Measurements from ENCODE around the gene SALL4. TPM values are rescaled to one million over a fixed set of nuclear protein-coding genes. Genes with fewer than 3 reads are reported as not detected.

Gene SALL4
- total and polyA plus RNA-seq, 2 donors (not counting 1 experiment from before 2014, with no cell fraction given) = 0.15 to 1.5 TPM

DNA sequence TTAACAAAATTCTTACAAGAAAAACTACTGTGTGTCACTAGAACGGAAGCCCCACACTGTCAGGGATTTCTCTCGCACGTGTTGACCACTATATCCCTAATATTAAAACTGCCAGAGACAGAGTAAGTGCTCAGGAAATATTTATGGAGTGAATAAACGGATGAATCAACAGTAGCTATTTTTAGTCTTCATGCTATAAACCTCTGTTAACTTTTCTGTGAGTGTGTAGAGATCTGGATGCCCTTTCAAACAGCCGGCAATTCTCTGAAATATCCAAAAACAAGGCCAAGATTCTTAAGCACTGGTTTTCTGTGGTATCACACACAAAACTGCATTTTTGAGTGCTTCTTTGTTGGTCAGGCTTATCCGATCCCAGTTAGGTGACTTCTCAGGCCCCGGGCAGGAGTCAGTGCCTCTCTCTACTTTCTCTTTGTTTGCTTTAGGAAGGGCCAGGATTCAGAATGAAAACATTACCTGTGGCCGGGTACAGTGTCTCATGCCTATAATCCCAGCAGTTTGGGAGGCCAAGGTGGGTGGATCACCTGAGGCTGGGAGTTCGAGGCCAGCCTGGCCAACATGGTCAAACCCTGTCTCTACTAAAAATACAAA lies 49.9 kb downstream of the SALL4 start:
- Histone ChIP-seq H3K4me3 (replicated peaks in 1 of 4; ENCODE audit: control extremely low read depth in 1 of 4, insufficient read depth in 1 of 4, low read depth in 3 of 4, low read length in 4 of 4) (peak overlapping the region; percentile 9 to 23 (median 14)), H3K36me3 (ENCODE audit: control insufficient read depth, insufficient read depth, low read length) (no peaks in the 10 kb centered on the region), H2AFZ (ENCODE audit: low read length) (peak overlapping the region; percentile 38), H3K9ac (ENCODE audit: insufficient read depth, low read length) (peak overlapping the region; percentile 63), H3K27me3 (ENCODE audit: control insufficient read depth, insufficient read depth, low read length) (no peaks in the 10 kb centered on the region), H3K79me2 (ENCODE audit: control insufficient read depth, insufficient read depth, low read length) (peaks cover 5% of the 10 kb centered on the region), H4K20me1 (ENCODE audit: control insufficient read depth, extremely low read depth, insufficient read depth, low read length) (no peaks in the 10 kb centered on the region), H3K9me3 (ENCODE audit: control insufficient read depth, insufficient read depth, low read depth, low read length) (no peaks in the 10 kb centered on the region), H3K27ac (ENCODE audit: insufficient read depth, low read length) (peak overlapping the region; percentile 88), H3K4me2 (ENCODE audit: extremely low read depth, insufficient read depth, low read length) (peak overlapping the region; percentile 79), H3K4me1 (ENCODE audit: control insufficient read depth, extremely low read depth, insufficient read depth, low read length) (peaks cover 22% of the 10 kb centered on the region)
- TF ChIP-seq, protein P1, sequence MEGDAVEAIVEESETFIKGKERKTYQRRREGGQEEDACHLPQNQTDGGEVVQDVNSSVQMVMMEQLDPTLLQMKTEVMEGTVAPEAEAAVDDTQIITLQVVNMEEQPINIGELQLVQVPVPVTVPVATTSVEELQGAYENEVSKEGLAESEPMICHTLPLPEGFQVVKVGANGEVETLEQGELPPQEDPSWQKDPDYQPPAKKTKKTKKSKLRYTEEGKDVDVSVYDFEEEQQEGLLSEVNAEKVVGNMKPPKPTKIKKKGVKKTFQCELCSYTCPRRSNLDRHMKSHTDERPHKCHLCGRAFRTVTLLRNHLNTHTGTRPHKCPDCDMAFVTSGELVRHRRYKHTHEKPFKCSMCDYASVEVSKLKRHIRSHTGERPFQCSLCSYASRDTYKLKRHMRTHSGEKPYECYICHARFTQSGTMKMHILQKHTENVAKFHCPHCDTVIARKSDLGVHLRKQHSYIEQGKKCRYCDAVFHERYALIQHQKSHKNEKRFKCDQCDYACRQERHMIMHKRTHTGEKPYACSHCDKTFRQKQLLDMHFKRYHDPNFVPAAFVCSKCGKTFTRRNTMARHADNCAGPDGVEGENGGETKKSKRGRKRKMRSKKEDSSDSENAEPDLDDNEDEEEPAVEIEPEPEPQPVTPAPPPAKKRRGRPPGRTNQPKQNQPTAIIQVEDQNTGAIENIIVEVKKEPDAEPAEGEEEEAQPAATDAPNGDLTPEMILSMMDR (conservative IDR thresholded peaks at IDR 0.05 in 1 of 2, IDR thresholded peaks at IDR 0.05 in 1 of 2; ENCODE audit: low read depth in 1 of 2, low read length in 2 of 2) = no peak
- no peak for TF ChIP-seq EZH2 (IDR thresholded peaks at IDR 0.05; ENCODE audit: low read length, missing control alignments)
- peak; percentile 91 to 94 for DNase-seq (ENCODE audit: low read depth in 2 of 2)

DNA sequence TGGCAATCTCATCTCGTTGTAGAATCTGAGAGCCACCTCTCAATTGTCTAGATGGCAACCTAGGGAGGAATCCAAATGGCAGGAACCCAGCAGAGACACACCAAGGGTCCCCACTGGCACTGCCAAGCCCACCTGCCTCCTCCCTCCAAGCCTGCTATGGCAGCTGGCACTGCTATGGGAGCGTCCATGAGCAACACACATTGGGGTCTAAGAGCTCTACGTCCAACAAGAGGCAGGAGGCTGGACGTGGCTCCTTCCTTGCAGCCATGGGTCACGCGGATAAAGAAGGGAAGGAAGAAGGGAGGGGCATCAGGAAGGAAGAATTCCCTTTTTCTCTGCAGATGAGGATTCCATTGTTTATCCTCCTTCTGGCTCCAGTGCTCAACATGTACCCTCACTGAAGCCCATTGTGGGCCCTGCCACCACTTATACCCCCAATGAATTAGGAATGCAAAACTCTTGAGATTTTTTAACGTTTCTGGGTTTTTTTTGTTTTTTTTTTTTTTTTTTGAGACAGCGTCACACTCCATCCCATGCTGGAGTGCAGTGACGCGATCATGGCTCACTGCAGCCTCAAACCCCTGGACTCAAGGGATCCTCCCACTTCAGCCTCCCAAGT lies 51.4 kb downstream of the SALL4 start:
- H3K4me1 ChIP-seq (ENCODE audit: control insufficient read depth, extremely low read depth, insufficient read depth, low read length) = peaks cover 22% of the 10 kb centered on the region
- no peak overlapping the region for H3K4me3 ChIP-seq (replicated peaks in 1 of 4; ENCODE audit: control extremely low read depth in 1 of 4, insufficient read depth in 1 of 4, low read depth in 3 of 4, low read length in 4 of 4)
- TF ChIP-seq EZH2 (IDR thresholded peaks at IDR 0.05; ENCODE audit: low read length, missing control alignments) = no peak
- TF ChIP-seq, protein P1 (conservative IDR thresholded peaks at IDR 0.05 in 1 of 2, IDR thresholded peaks at IDR 0.05 in 1 of 2; ENCODE audit: low read depth in 1 of 2, low read length in 2 of 2) = no peak
- H2AFZ ChIP-seq (ENCODE audit: low read length) = no peak overlapping the region
- no peak overlapping the region for H3K9ac ChIP-seq (ENCODE audit: insufficient read depth, low read length)
- H3K36me3 ChIP-seq (ENCODE audit: control insufficient read depth, insufficient read depth, low read length) = no peaks in the 10 kb centered on the region
- H3K9me3 ChIP-seq (ENCODE audit: control insufficient read depth, insufficient read depth, low read depth, low read length) = no peaks in the 10 kb centered on the region
- H4K20me1 ChIP-seq (ENCODE audit: control insufficient read depth, extremely low read depth, insufficient read depth, low read length) = no peaks in the 10 kb centered on the region
- H3K27me3 ChIP-seq (ENCODE audit: control insufficient read depth, insufficient read depth, low read length) = no peaks in the 10 kb centered on the region
- peaks cover 5% of the 10 kb centered on the region for H3K79me2 ChIP-seq (ENCODE audit: control insufficient read depth, insufficient read depth, low read length)
- H3K4me2 ChIP-seq (ENCODE audit: extremely low read depth, insufficient read depth, low read length) = peak overlapping the region; percentile 66
- H3K27ac ChIP-seq (ENCODE audit: insufficient read depth, low read length) = peak overlapping the region; percentile 89
- DNase-seq (ENCODE audit: low read depth in 2 of 2) = no peak

DNA sequence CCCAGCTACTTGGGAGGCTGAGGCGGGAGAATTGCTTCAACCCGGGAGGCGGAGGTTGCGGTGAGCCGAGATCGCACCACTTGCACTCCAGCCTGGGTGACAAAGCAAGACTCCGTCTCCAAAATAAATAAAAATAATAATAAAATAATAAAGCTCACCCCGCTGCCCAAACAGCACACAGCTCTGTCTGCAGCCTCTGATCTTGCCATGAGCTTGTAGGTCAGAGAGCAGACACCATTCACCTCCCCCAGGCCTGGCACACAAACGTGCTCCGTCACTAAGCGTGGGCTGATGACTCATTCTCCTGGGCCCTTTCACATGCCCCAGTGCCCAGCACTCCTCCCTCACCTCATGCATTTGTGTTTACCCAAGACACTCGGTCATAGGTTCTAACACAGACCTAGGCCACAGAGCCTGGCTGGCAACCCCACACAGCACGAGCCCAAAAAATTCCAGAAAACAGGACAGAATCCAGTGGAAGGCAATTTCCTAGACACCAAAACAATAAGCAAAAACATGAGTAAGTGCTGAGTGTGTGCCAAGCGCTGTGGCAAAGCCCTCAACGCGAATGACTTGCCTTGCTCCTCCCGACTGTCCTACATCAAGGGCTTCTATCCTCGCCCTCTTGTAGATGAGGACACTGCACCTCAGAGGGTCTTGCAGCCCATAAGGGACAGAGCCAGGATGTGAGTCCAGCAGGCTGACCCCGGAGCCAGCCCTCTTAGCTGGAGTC lies 52.1 kb downstream of the SALL4 start:
- Histone ChIP-seq H3K27me3 (ENCODE audit: control insufficient read depth, insufficient read depth, low read length) (no peaks in the 10 kb centered on the region), H3K9ac (ENCODE audit: insufficient read depth, low read length) (no peak overlapping the region), H3K27ac (ENCODE audit: insufficient read depth, low read length) (peak overlapping the region; percentile 89), H3K4me2 (ENCODE audit: extremely low read depth, insufficient read depth, low read length) (peak overlapping the region; percentile 66), H3K4me1 (ENCODE audit: control insufficient read depth, extremely low read depth, insufficient read depth, low read length) (peaks cover 22% of the 10 kb centered on the region), H4K20me1 (ENCODE audit: control insufficient read depth, extremely low read depth, insufficient read depth, low read length) (no peaks in the 10 kb centered on the region), H2AFZ (ENCODE audit: low read length) (no peak overlapping the region), H3K9me3 (ENCODE audit: control insufficient read depth, insufficient read depth, low read depth, low read length) (no peaks in the 10 kb centered on the region), H3K79me2 (ENCODE audit: control insufficient read depth, insufficient read depth, low read length) (peaks cover 5% of the 10 kb centered on the region), H3K4me3 (replicated peaks in 1 of 4; ENCODE audit: control extremely low read depth in 1 of 4, insufficient read depth in 1 of 4, low read depth in 3 of 4, low read length in 4 of 4) (no peak overlapping the region), H3K36me3 (ENCODE audit: control insufficient read depth, insufficient read depth, low read length) (no peaks in the 10 kb centered on the region)
- TF ChIP-seq, protein P1 (conservative IDR thresholded peaks at IDR 0.05 in 1 of 2, IDR thresholded peaks at IDR 0.05 in 1 of 2; ENCODE audit: low read depth in 1 of 2, low read length in 2 of 2) = no peak
- no peak for TF ChIP-seq EZH2 (IDR thresholded peaks at IDR 0.05; ENCODE audit: low read length, missing control alignments)
- DNase-seq (ENCODE audit: low read depth in 2 of 2) = peak; percentile 92 to 97
